GM21515 (cell line): ENCODE results near the gene DCUN1D2.
"Not testable (repeated sequence)": the region's sequence is repeated elsewhere in the genome, so short reads cannot be mapped to it uniquely, and the experiment has no call there.

ENCODE experiments used
- ATAC-seq: cut with Tn5 transposase; IDR thresholded peaks from one replicate; pipeline ENCODE4 v1.9.1; 2021; ENCODE audit not compliant: unreplicated experiment

DCUN1D2 gene

GRCh38 chr13:113490496-113491417 lies at the start of gene DCUN1D2:
DCUN1D2 (minus strand) TSS chr13:113490711; CDS start chr13:113490669, 42 bp downstream.
- ATAC-seq: peak; percentile 78

DNA sequence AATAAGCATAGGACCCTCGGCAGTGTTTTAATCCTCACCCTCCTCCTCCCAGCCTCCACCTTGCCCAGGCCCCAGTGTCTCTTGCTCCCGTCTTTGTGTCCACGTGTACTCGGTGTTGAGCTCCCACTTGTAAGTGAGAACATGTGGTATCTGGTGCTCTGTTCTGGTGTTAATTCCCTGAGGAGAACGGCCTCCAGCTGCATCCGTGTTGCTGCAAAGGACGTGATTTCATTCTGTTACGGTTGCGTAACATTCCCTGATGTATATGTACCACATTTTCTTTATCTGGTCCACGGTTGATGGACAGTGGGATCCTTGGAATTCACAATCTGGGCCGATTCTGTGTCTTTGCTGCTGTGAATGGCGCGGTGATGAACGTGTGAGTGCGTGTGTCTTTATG lies 49.3 kb upstream of the DCUN1D2 start:
- ATAC-seq: no peak

- no peak for ATAC-seq
Measured at GRCh38 chr13:113539176-113539575, 48.7 kb upstream of the DCUN1D2 start.

DNA sequence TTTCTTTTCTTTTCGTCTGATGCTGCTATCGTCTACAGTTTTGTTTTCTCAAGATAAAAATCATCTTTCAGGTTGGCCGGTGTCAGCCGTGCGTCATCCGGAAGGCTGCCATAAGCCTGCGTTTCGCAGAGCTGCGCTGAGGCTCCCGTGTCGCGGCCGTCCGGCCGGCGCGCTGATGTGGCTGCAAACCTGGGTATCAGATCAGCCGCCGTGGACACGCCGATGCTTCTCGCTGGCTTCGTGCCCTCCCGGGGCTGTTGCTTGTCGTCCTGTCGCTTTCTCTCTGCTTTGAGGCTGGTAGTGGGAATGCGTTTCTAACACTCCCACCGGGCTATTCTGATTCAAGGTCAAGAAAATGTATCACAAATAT lies 48.2 kb upstream of the DCUN1D2 start:
- no peak for ATAC-seq

DNA sequence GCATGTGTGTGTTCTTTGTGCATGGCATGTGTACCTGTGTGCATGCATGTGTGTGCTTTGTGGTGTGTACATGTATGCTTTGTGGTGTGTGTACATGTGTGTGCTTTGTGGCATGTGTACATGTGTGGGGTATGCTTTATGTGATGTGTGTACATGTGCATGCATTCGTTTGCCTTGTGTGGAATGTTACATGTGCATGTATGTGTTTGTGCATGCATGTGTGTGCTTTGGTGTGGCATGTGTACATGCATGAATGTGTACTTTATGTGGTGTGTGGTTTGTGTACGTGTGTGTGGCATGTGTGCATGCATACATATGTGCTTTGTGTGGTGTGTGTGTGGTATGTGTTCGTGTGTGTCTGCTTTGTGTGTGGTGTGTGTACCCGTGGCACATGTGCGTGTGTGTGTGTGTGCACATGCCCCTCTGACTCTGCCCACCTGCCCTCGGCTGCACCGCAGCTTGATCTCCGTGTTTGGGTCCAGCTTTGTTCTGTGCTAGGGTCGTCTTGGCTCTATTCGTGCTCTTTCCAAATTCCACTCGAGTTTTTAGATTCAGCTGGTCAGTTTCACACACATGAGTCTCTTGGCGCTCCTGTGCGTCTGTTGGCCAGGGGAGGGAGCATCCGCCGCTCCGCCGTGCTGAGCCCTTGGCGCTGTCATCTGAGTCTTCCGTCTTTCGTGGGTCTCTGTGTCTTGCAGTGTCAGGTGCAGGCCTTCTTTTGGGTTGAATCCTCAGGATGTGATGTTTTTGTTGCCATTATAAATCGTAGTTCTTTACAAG lies 47.6 kb upstream of the DCUN1D2 start:
- ATAC-seq: no peak

DNA sequence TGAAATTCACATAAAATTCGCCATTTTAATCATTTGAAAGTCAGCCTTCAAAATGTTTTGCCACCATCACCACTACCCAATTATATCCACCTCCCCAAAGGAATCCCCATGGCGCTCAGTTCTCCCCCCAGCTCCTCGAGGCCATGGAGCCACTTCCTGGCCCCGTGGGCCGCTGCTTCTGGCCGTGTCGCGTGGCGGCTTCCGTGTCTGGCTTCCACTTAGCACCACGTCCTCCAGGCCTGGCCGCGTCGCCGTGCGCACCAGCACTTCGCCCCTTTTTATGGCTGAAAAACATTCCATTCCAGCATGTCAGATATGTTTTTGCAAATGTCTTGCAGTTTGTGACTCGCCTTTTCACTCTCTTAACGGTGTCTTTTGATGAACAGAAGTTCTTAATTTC lies 46.7 kb upstream of the DCUN1D2 start:
- ATAC-seq: no peak

DNA sequence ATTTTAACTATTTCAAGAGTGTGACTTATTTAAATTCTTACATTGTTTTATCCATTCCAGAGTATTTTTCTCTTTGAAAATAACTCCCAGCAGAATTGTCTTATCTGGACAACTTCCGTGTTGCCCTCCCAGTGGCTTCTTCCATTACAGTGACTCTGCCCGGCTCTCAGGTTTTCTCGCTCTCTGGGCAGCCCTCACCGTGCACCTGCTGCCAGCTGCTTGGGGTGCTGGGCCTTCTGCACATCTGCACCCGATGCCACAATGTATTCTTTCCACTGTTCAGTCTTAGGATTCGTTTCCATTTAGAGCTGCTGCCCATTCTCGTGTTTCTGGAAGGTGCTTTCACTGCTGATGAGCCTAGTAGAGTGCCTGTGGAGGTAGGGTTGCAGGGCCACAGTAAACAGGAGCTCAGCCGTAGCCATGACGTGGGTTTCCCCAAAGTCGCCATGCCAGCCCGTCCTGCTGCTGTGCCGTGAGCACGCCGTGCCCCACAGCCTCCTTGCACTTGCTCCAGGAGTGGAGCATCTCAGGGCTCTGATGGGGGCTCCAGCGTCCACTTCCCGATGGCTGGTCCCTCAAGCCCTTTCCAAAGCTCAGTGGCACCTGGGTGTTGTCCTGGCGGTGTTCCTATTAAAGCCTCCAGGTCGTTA lies 46.1 kb upstream of the DCUN1D2 start:
- no peak for ATAC-seq

GRCh38 chr13:113535381-113535781 lies 44.9 kb upstream of the DCUN1D2 start:
- no peak for ATAC-seq

- no peak for ATAC-seq
Measured at GRCh38 chr13:113534236-113534860, 43.8 kb upstream of the DCUN1D2 start.

DNA sequence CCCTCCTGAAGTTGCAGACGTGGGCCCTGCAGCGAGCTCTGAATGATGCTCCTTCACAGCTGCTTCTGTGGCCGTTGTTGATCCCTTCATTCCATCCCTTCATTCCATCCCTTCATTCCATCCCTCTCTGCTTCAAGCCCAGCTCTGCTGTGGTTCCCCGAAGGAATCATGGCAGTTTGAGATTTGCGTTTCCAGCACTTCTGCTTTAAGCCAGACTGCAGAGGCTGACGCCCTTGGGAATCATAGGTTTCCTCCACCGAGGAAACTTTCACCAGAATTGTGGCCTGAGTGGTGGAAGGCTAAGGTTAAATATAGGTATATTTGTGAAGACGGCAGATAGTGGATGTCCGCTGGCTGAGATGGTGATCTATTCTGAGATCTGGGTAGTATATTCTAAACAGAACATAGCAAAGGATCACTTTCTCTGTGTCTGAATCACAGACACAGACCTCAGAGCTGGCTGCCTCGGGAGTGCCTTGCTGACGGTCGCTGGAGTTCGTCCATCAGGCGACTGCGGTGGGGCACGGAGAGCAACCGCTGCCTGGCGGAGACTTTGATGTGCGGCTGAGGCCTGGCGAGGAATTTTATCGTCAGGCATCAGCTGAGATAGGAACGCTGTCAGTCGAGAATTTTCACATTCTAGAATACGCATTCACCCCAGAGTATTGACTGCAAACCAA lies 42.8 kb upstream of the DCUN1D2 start:
- ATAC-seq: no peak

- no peak for ATAC-seq
Measured at GRCh38 chr13:113532156-113532806, 41.8 kb upstream of the DCUN1D2 start.

- no peak for ATAC-seq
Measured at GRCh38 chr13:113531041-113531873, 40.7 kb upstream of the DCUN1D2 start.

DNA sequence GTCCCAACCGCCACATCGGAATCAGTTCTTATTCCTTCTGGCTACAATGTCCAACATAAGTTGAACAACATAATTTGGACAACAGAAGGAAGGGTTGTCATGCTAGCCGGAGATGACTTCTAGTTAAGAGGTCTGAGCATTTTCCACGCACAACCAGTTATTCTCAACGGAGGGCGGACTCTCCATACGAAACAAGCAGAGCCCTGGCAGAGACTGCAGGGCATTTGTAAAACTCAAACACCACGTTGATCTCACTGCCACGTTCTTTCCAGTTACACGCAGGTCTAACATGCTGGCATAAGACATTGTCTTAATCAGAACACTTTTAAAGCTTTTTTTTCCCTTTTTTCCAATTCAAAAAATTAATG lies 38.3 kb upstream of the DCUN1D2 start:
- no peak for ATAC-seq

DNA sequence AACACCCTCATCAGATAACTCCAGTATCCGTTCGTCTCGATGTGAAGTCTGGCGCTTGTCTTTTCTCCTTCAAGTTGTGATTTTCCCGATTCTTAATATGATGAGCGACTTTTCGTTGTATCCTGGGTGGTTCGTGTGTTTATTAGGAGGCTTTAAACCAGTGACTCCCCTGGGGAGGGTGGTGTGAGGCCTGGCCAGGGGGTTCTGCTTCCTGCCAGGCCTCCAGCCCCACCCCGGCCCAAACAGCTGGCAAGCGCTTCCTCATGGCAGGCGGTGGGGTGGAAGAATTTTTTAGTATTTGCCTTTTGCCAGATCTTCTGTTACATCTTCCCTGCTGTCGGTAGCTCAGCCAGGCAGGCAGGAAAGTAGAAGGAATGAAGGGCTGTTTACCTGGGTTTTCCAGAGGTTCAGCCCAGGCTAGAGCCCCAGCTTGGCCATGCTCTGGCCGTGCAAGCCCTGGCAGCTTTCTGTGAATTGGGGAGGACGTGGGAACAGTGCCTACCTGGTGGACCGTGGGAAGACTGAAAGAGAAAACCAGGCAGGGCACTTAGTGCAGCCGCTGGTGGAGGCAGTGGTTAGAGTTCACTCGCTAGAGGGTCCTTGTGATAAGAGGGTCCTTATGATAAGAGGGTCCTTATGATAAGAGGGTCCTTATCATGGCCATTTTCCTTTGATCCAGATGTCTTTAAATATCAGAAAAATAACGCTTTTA lies 37.7 kb upstream of the DCUN1D2 start:
- ATAC-seq: no peak

- no peak for ATAC-seq
Measured at GRCh38 chr13:113527272-113527958, 36.9 kb upstream of the DCUN1D2 start.

GRCh38 chr13:113526466-113527220 lies 36.1 kb upstream of the DCUN1D2 start:
- no peak for ATAC-seq

- not testable (repeated sequence) for ATAC-seq
Measured at GRCh38 chr13:113522438-113522837, 31.9 kb upstream of the DCUN1D2 start.
